HepG2 (cell line): ENCODE data around the gene VAC14. TPM values are rescaled to one million over a fixed set of nuclear protein-coding genes. Genes with fewer than 3 reads are reported as not detected.
A peak's percentile ranks its signal among the peaks of the same experiment; 100 is the strongest.

Experiments used
- ASH2L ChIP-seq: fragments of 300-600, 200-600 bp; sonication (generic); IDR thresholded peaks from 2 replicates; pipeline ENCODE4 v1.7.0; 2017; ENCODE audit warnings: low read depth, mild to moderate bottlenecking, moderate library complexity, mixed read lengths, low read length; ENCODE audit not compliant: insufficient read length
- GRHL1 ChIP-seq: sonication (generic); formaldehyde crosslinking; conservative IDR thresholded peaks from 2 replicates; pipeline ENCODE4 v1.8.0; 2022; ENCODE audit warnings: missing genetic modification reagents
- HMG20B ChIP-seq: conservative IDR thresholded peaks from 2 replicates; pipeline ENCODE4 v1.6.1; 2016; ENCODE audit warnings: missing genetic modification reagents, missing compliant biosample characterization
- KAT8 ChIP-seq: IDR thresholded peaks from 2 replicates; pipeline ENCODE4 v1.6.1; 2016; ENCODE audit warnings: missing genetic modification reagents, missing compliant biosample characterization
- MBD4 ChIP-seq: IDR thresholded peaks from 2 replicates; pipeline ENCODE4 v1.6.1; 2012; ENCODE audit warnings: low read length, inconsistent platforms, borderline replicate concordance
- MBNL3 ChIP-seq: fragments of 250-450 bp; sonication (Bioruptor Pico); conservative IDR thresholded peaks from 2 replicates; pipeline ENCODE4 v1.8.0; 2022; ENCODE audit warnings: mild to moderate bottlenecking, inconsistent platforms
- MEIS2 ChIP-seq: sonication (generic); formaldehyde crosslinking; IDR thresholded peaks from 2 replicates; pipeline ENCODE4 v1.9.0; 2021; ENCODE audit warnings: mild to moderate bottlenecking, missing genetic modification reagents
- MIER2 ChIP-seq: IDR thresholded peaks from 2 replicates; pipeline ENCODE4 v1.6.1; 2016; ENCODE audit warnings: missing biosample characterization, missing genetic modification reagents
- NRL ChIP-seq: sonication (generic); formaldehyde crosslinking; IDR thresholded peaks from 2 replicates; pipeline ENCODE4 v1.5.0; 2020; ENCODE audit warnings: missing genetic modification reagents, mild to moderate bottlenecking, moderate library complexity, borderline replicate concordance
- SOX6 ChIP-seq, 2 experiments: fragments of 450-650 bp in 1 of 2; sonication (generic) in 1 of 2; formaldehyde crosslinking in 1 of 2; IDR thresholded peaks; 2 replicates each; pipeline versions ENCODE4 v1.4.0 to v1.6.1; 2017 to 2020; ENCODE audit warnings: antibody characterized with exemption in 1 of 2, mild to moderate bottlenecking in 1 of 2, missing genetic modification reagents in 1 of 2
- ZNF317 ChIP-seq: sonication (generic); formaldehyde crosslinking; IDR thresholded peaks from 2 replicates; pipeline ENCODE4 v1.5.0; 2020; ENCODE audit warnings: mild to moderate bottlenecking, missing genetic modification reagents
- ZNF326 ChIP-seq: sonication (generic); formaldehyde crosslinking; IDR thresholded peaks from 2 replicates; pipeline ENCODE4 v1.4.0; 2020; ENCODE audit warnings: missing genetic modification reagents, borderline replicate concordance
- ZNF354B ChIP-seq: sonication (generic); formaldehyde crosslinking; IDR thresholded peaks from 2 replicates; pipeline ENCODE4 v1.8.0; 2022; ENCODE audit warnings: mild to moderate bottlenecking, missing genetic modification reagents
- ZNF629 ChIP-seq: sonication (generic); formaldehyde crosslinking; conservative IDR thresholded peaks from 2 replicates; pipeline ENCODE4 v1.5.0; 2020; ENCODE audit warnings: missing genetic modification reagents
- ZNF644 ChIP-seq: IDR thresholded peaks from 2 replicates; pipeline ENCODE4 v1.6.1; 2016; ENCODE audit warnings: low read depth
- ZNF652 ChIP-seq: IDR thresholded peaks from 2 replicates; pipeline ENCODE4 v1.6.1; 2016; ENCODE audit warnings: low read depth, borderline replicate concordance
- ZNF782 ChIP-seq: sonication (generic); formaldehyde crosslinking; IDR thresholded peaks from 2 replicates; pipeline ENCODE4 v1.4.0; 2020; ENCODE audit warnings: missing genetic modification reagents, mild to moderate bottlenecking, borderline replicate concordance
- polyA plus RNA-seq, 8 experiments: library from polyadenylated mRNA; depleted of rRNA in 3 of 8; stranded (reverse) in 7 of 8; unstranded in 1 of 8; fragments of >200 nt; fragmentation: Illumina TruSeq in 4 of 8; extraction: Trizol in 4 of 8; gene quantifications; 2 replicates each; pipeline versions ENCODE4 v1.2.1 to v1.2.3, GENCODE V29; 2011 to 2016; ENCODE audit warnings: low read depth in 4 of 8, missing spikeins in 1 of 8, mixed read lengths in 1 of 8; ENCODE audit not compliant: insufficient read depth in 1 of 8
- total RNA-seq, 5 experiments: library from RNA; depleted of rRNA; stranded (reverse); fragments of >200 nt; fragmentation: Illumina TruSeq; extraction: Trizol; gene quantifications; 2 replicates each; pipeline ENCODE4 v1.2.3, GENCODE V29; 2016; ENCODE audit warnings: low read depth in 1 of 5
- TF ChIP-seq, protein P1 (sequence below), 2 experiments: fragments of 450-650 bp in 1 of 2; sonication (generic) in 1 of 2; formaldehyde crosslinking in 1 of 2; IDR thresholded peaks; 2 replicates each; pipeline versions ENCODE4 v1.6.1 to v1.8.0; 2016 to 2022; ENCODE audit warnings: antibody characterized with exemption in 1 of 2, mild to moderate bottlenecking in 1 of 2, missing genetic modification reagents in 1 of 2

The VAC14 gene
- total and polyA plus RNA-seq, 2 of the 13 experiments (the other 11 are each of a cell fraction or from before 2014, with no cell fraction given), result 23.5 to 24.6 TPM

DNA sequence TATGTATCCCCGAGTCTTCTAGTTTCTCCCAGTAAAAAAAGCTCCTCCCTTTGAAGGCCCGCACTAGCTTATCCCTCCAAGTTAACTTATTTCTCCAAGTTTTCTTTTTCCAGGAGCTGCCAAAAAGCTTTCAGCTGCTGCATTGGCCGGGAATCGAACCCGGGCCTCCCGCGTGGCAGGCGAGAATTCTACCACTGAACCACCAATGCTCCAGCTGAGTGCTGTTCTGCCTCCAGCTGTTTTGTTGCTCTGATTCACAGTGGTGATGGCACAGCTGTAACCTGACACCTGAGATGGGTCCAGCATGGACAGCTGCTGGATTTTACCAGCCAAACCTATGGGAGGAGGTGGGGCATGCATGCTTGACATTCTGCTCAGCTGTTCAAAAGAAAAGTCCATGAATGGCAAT, 22.1 kb downstream of the VAC14 start (continued):
- TF ChIP-seq ZNF644 (CRISPR knock-in tag) (no peak), KAT8 (CRISPR knock-in tag) (0 out of 2 replicates have a peak, but pooled peaks have one; percentile 17), ZNF317 (CRISPR knock-in tag) (0 out of 2 replicates have a peak, but pooled peaks have one; percentile 36), SOX6 (IDR thresholded peaks at IDR 0.05) (no peak), SOX6 (CRISPR knock-in tag; IDR thresholded peaks at IDR 0.05) (peak; percentile 70), NRL (peak; percentile 38; the same call in 1 of the 2 replicates), ZNF629 (CRISPR knock-in tag) (peak; percentile 79), MBD4 (no peak), ZNF652 (no peak; the same call in 1 of the 2 replicates), MBNL3 (no peak), ASH2L (no peak), ZNF782 (CRISPR knock-in tag) (no peak), MEIS2 (no peak), GRHL1 (CRISPR knock-in tag) (no peak), ZNF354B (CRISPR knock-in tag) (no peak), MIER2 (CRISPR knock-in tag) (no peak), ZNF326 (CRISPR knock-in tag) (no peak), HMG20B (CRISPR knock-in tag) (no peak)
- TF ChIP-seq, protein P1, sequence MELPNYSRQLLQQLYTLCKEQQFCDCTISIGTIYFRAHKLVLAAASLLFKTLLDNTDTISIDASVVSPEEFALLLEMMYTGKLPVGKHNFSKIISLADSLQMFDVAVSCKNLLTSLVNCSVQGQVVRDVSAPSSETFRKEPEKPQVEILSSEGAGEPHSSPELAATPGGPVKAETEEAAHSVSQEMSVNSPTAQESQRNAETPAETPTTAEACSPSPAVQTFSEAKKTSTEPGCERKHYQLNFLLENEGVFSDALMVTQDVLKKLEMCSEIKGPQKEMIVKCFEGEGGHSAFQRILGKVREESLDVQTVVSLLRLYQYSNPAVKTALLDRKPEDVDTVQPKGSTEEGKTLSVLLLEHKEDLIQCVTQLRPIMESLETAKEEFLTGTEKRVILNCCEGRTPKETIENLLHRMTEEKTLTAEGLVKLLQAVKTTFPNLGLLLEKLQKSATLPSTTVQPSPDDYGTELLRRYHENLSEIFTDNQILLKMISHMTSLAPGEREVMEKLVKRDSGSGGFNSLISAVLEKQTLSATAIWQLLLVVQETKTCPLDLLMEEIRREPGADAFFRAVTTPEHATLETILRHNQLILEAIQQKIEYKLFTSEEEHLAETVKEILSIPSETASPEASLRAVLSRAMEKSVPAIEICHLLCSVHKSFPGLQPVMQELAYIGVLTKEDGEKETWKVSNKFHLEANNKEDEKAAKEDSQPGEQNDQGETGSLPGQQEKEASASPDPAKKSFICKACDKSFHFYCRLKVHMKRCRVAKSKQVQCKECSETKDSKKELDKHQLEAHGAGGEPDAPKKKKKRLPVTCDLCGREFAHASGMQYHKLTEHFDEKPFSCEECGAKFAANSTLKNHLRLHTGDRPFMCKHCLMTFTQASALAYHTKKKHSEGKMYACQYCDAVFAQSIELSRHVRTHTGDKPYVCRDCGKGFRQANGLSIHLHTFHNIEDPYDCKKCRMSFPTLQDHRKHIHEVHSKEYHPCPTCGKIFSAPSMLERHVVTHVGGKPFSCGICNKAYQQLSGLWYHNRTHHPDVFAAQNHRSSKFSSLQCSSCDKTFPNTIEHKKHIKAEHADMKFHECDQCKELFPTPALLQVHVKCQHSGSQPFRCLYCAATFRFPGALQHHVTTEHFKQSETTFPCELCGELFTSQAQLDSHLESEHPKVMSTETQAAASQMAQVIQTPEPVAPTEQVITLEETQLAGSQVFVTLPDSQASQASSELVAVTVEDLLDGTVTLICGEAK (IDR thresholded peaks at IDR 0.05), result no peak
- TF ChIP-seq, protein P1 (CRISPR knock-in tag; IDR thresholded peaks at IDR 0.05), result no peak
